Uterine smooth muscle cell (primary cell): ENCODE results near the gene GALNT9. TPM values are rescaled to one million over a fixed set of nuclear protein-coding genes. Genes with fewer than 3 reads are reported as not detected.

Experiments
- total RNA-seq: library from RNA; depleted of rRNA; stranded (reverse); fragments of >200 nt; gene quantifications from 2 replicates; pipeline ENCODE4 v1.2.3, GENCODE V29; 2014

The GALNT9 gene
- 0.55 and 1.2 TPM in 2 replicates for total RNA-seq

GRCh38 chr12:132329036-132329719, at the start of gene GALNT9:
GALNT9 (minus strand) TSS chr12:132329589; CDS start chr12:132329203, 386 bp downstream.

Other genes with a start within 250 kb of the GALNT9 start
- gene DDX51, start 185.3 kb downstream of the GALNT9 start, total RNA-seq, result 11.0 and 11.7 TPM in 2 replicates
- gene NOC4L, start 185.1 kb downstream of the GALNT9 start, total RNA-seq, result 9.6 and 12.7 TPM in 2 replicates
- gene FBRSL1, start 160.6 kb upstream of the GALNT9 start, total RNA-seq, result 2.0 and 2.1 TPM in 2 replicates